Tracheal epithelial cell (primary cell): ENCODE results near the gene PRR23E. TPM values are rescaled to one million over a fixed set of nuclear protein-coding genes. Genes with fewer than 3 reads are reported as not detected.

Experiments
- total RNA-seq: library from RNA; depleted of rRNA; stranded (reverse); fragments of >200 nt; gene quantifications from 2 replicates; pipeline ENCODE4 v1.2.1, GENCODE V29; 2014

PRR23E gene, protein sequence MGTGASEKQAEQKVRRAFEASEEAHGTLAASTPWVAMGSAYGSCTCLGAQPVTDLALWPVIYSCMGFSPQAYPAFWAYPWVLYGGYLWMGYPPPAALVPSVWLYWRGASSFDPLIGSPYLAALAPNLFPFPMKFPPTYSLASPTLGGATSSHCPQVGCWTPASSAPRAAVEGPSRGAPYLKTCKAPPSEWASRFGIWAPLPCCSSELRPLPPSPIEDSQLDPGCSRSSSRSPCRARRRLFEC
- not detected in 2 replicates for total RNA-seq

DNA sequence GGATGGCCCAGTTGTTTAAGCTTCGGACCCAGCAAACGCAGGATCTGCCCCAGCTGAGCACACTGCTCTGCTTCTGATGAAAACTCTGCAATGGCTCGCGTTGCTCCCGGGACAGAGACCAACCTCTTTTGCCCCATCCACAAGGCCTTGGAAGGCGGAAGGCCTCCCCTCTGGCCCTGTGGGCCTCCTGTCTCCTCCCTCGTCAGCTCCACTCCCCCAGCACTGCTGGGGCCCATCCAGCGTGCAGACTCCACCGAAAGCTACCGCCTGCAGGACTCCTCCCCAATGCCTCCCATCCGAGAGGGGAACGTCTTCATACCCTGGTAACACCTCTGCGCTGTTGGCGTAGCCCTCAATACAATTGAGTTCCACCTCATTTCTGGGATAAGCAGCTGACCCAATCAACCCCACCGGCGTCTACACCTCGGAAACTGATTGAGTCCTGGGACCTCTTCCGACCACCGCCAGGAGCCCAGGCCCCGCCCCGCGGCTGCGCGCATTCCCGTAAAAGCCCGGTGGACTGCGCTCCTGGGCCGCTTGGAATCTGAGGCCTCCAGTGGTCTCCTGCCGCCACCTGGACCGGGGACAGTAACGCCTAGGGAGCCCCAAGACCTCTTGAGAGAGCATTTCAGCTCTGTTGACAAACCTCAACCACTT is at the start of gene PRR23E:
PRR23E (plus strand) TSS at position 556 of the 657 bp plus-strand sequence. CDS start 3,555 bp downstream, outside the sequence.

Other genes with a start within 250 kb of the PRR23E start
- 67.2 and 82.5 TPM in 2 replicates for gene PLXNA1, start 210.0 kb upstream of the PRR23E start, total RNA-seq
- gene PRR20G, start 94.9 kb downstream of the PRR23E start, total RNA-seq, result not detected in 2 replicates